ENCODE data around the gene IKZF5. TPM values are rescaled to one million over a fixed set of nuclear protein-coding genes. Genes with fewer than 3 reads are reported as not detected.

The IKZF5 gene
- total RNA-seq, 1 experiment from 2014 or later: 12.5 TPM

- Histone ChIP-seq H3K56ac (ENCODE audit: insufficient read length, low read depth, low read length) (no peak overlapping the region), H3K4ac (ENCODE audit: low read depth, low read length) (no peak overlapping the region), H2AK5ac (ENCODE audit: insufficient read length, low read length) (no peak overlapping the region), H3K79me2 (ENCODE audit: insufficient read depth, low read length) (no peaks in the 10 kb centered on the region), H3K27me3 (ENCODE audit: insufficient read depth, low read length) (no peaks in the 10 kb centered on the region; the same call in 1 of the 2 replicates), H3K79me1 (ENCODE audit: insufficient read depth, low read depth, low read length, poor library complexity, severe bottlenecking) (no peaks in the 10 kb centered on the region), H3K18ac (ENCODE audit: insufficient read length, low read depth, low read length) (no peak overlapping the region), H2BK5ac (ENCODE audit: insufficient read length, low read length) (no peak overlapping the region), H2BK120ac (ENCODE audit: low read depth, low read length, poor library complexity, severe bottlenecking) (no peak overlapping the region), H3K23ac (ENCODE audit: insufficient read length, low read depth, low read length) (no peak overlapping the region), H4K91ac (ENCODE audit: insufficient read length, low read depth, low read length) (no peak overlapping the region), H4K20me1 (ENCODE audit: control insufficient read depth, insufficient read depth, insufficient read length) (no peaks in the 10 kb centered on the region), H3K4me2 (ENCODE audit: insufficient read depth, insufficient read length, low read length) (no peak overlapping the region), H4K5ac (ENCODE audit: insufficient read length, low read depth, low read length) (no peak overlapping the region), H3K4me1 (ENCODE audit: insufficient read depth, low read length) (no peaks in the 10 kb centered on the region), H4K8ac (replicated peaks; ENCODE audit: insufficient read length, low read depth, low read length) (no peak overlapping the region), H2BK12ac (ENCODE audit: insufficient read length, low read depth, low read length) (no peak overlapping the region), H3K9me3 (ENCODE audit: control insufficient read depth, low read depth, low read length) (no peaks in the 10 kb centered on the region), H3K27ac (ENCODE audit: insufficient read length, low read depth, low read length) (no peak overlapping the region), H2AFZ (ENCODE audit: low read length) (no peak overlapping the region), H2BK20ac (ENCODE audit: low read depth, low read length, poor library complexity, severe bottlenecking) (no peak overlapping the region), H2BK15ac (ENCODE audit: low read depth, low read length) (no peak overlapping the region), H3K23me2 (ENCODE audit: insufficient read length, low read depth, low read length, poor library complexity, severe bottlenecking) (no peaks in the 10 kb centered on the region), H3K9ac (ENCODE audit: extremely low read depth, insufficient read length, low read length) (no peak overlapping the region), H3T11ph (ENCODE audit: low read length) (no peak overlapping the region), H3K14ac (ENCODE audit: insufficient read depth, low read length) (no peak overlapping the region)
- H3K4me3 Mint-ChIP-seq: no peak overlapping the region
- no CpG with 5 or more reads among the region's 3 CpGs for WGBS (ENCODE audit: extremely low coverage, insufficient read length, low lambda C conversion rate)
- no peaks in the 10 kb centered on the region for H3K9me3 Mint-ChIP-seq
- no peak for DNase-seq
- H3K27ac Mint-ChIP-seq: no peak overlapping the region
- peaks cover 3 to 30% (median 30%) of the 10 kb centered on the region in 3 experiments; a peak in 5 of 7 replicates for H3K36me3 Mint-ChIP-seq (ENCODE audit: insufficient read depth in 1 of 3, low read depth in 3 of 3)
- H3K4me1 Mint-ChIP-seq: peaks cover 4 to 11% of the 10 kb centered on the region in 2 experiments
- no peak for TF ChIP-seq CTCF (conservative IDR thresholded peaks at IDR 0.05)
- no peaks in the 10 kb centered on the region for H3K27me3 Mint-ChIP-seq (ENCODE audit: low read depth)
Observed at GRCh38 chr10:122997864-122998263, 10.7 kb downstream of the IKZF5 start.

Measured in H9 (cell line).